Neural progenitor cell (in vitro differentiated cells): Measurements from ENCODE around the gene ING3. TPM values are rescaled to one million over a fixed set of nuclear protein-coding genes. Genes with fewer than 3 reads are reported as not detected.

Experiments
- DNase-seq: peaks from one replicate; pipeline ENCODE4 v3.0.0-alpha.2; 2016; ENCODE audit warnings: low spot score
- H2AFZ ChIP-seq: fragments of 200-600 bp; sonication (generic); replicated peaks from 2 replicates; pipeline ENCODE4 v1.6.1; 2016; ENCODE audit warnings: antibody characterized with exemption
- H3F3A ChIP-seq: fragments of 200-600 bp; sonication (generic); 2 replicates; pipeline ENCODE4 v1.6.1; 2016; ENCODE audit warnings: antibody characterized with exemption, low read depth
- H3K27ac ChIP-seq: fragments of 200-600 bp; sonication (generic); 2 replicates; pipeline ENCODE4 v1.5.1; 2016; ENCODE audit warnings: mild to moderate bottlenecking
- H3K27me3 ChIP-seq: fragments of 200-600 bp; sonication (generic); 2 replicates; pipeline ENCODE4 v1.6.1; 2016; ENCODE audit warnings: mild to moderate bottlenecking, moderate library complexity
- H3K36me3 ChIP-seq: fragments of 200-600 bp; sonication (generic); 2 replicates; pipeline ENCODE4 v1.5.1; 2016
- H3K4me1 ChIP-seq: fragments of 200-600 bp; sonication (generic); 2 replicates; pipeline ENCODE4 v1.6.1; 2016; ENCODE audit warnings: mixed run types
- H3K4me2 ChIP-seq: fragments of 200-600 bp; sonication (generic); 2 replicates; pipeline ENCODE4 v1.6.1; 2016
- H3K4me3 ChIP-seq: fragments of 200-600 bp; sonication (generic); 2 replicates; pipeline ENCODE4 v1.5.1; 2016
- H3K79me2 ChIP-seq: fragments of 200-600 bp; sonication (generic); 2 replicates; pipeline ENCODE4 v1.6.1; 2016; ENCODE audit warnings: low read depth
- H3K9ac ChIP-seq: fragments of 200-600 bp; sonication (generic); 2 replicates; pipeline ENCODE4 v1.6.1; 2016
- H3K9me3 ChIP-seq: fragments of 200-600 bp; sonication (generic); 2 replicates; pipeline ENCODE4 v1.5.1; 2016; ENCODE audit warnings: low read depth
- H4K20me1 ChIP-seq: fragments of 200-600 bp; sonication (generic); 2 replicates; pipeline ENCODE4 v1.6.1; 2016; ENCODE audit warnings: low read depth
- H3K27ac Mint-ChIP-seq: 3 replicates; pipeline ENCODE4 v1.8.0; 2021; ENCODE audit warnings: mixed read lengths
- H3K27me3 Mint-ChIP-seq: 2 replicates; pipeline ENCODE4 v1.8.0; 2022; ENCODE audit warnings: low read depth, mild to moderate bottlenecking, inconsistent platforms, moderate library complexity, mixed read lengths; ENCODE audit not compliant: insufficient read depth
- H3K36me3 Mint-ChIP-seq: 3 replicates; pipeline ENCODE4 v1.8.0; 2021; ENCODE audit warnings: mixed read lengths
- H3K4me1 Mint-ChIP-seq: 3 replicates; pipeline ENCODE4 v1.8.0; 2021; ENCODE audit warnings: mixed read lengths
- H3K4me3 Mint-ChIP-seq: 3 replicates; pipeline ENCODE4 v1.8.0; 2021; ENCODE audit warnings: mild to moderate bottlenecking, moderate library complexity, mixed read lengths
- H3K9me3 Mint-ChIP-seq: 3 replicates; pipeline ENCODE4 v1.8.0; 2020; ENCODE audit warnings: mixed read lengths
- EZH2 ChIP-seq: fragments of 200-600 bp; sonication (generic); IDR thresholded peaks from 2 replicates; pipeline ENCODE4 v1.6.1; 2017; ENCODE audit warnings: antibody characterized with exemption, mild to moderate bottlenecking, moderate library complexity
- EZH2phosphoT487 ChIP-seq: fragments of 200-600 bp; sonication (generic); IDR thresholded peaks from 2 replicates; pipeline ENCODE4 v1.6.1; 2017; ENCODE audit warnings: antibody characterized with exemption
- total RNA-seq: library from RNA; depleted of rRNA; stranded (reverse); fragments of >200 nt; gene quantifications from 2 replicates; pipeline ENCODE4 v1.2.3, GENCODE V29; 2015; ENCODE audit warnings: low replicate concordance
- TF ChIP-seq, protein P1 (sequence below): fragments of 200-600 bp; sonication (generic); IDR thresholded peaks from 2 replicates; pipeline ENCODE4 v1.5.1; 2017; ENCODE audit warnings: antibody characterized with exemption, mild to moderate bottlenecking

ING3 gene
- total RNA-seq, 1 donor from 2014 or later, result 32.0 TPM

DNA sequence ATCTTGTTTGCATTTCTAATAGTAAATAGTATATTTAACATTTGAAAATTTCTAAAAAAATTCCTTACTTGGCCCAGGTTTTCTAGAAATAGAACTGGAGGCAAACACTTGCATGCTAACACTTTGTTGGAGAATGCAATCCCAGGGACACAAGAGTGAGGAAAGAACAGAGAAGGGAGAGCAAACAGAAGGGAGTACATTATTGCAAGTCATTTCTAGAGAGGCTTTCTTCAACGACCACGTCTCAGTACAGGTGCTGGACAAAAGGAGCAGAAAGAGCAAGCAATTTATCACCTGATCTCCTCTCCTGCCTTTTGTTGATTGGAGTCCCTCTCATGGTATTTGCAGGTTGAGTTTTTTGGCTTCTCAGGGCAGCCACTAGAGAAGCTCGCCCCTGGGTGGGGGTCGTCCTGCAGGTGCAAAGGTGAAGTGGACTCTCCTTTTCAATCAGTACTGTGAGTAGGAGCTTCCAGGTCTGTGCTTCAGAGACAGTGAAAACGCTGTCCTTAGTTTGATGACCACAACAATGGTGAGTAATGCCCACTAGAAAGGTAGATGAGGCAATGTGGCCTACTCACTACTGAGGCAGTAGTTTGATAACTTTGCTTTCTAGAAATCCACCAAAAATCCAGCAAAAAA, 43.1 kb downstream of the ING3 start:
- Histone ChIP-seq H3K4me2 (no peak overlapping the region), H4K20me1 (no peaks in the 10 kb centered on the region), H2AFZ (no peak overlapping the region), H3K27ac (no peak overlapping the region), H3K79me2 (no peaks in the 10 kb centered on the region), H3K27me3 (peaks cover 29% of the 10 kb centered on the region), H3K4me1 (peaks cover 2% of the 10 kb centered on the region), H3K9me3 (no peaks in the 10 kb centered on the region), H3F3A (no peaks in the 10 kb centered on the region), H3K4me3 (no peak overlapping the region), H3K36me3 (no peaks in the 10 kb centered on the region), H3K9ac (no peak overlapping the region)
- H3K27ac Mint-ChIP-seq, result no peak overlapping the region
- H3K4me3 Mint-ChIP-seq, result no peak overlapping the region
- H3K4me1 Mint-ChIP-seq, result peaks cover 6% of the 10 kb centered on the region
- H3K27me3 Mint-ChIP-seq, result peaks cover 4% of the 10 kb centered on the region
- no peaks in the 10 kb centered on the region for H3K36me3 Mint-ChIP-seq
- no peaks in the 10 kb centered on the region for H3K9me3 Mint-ChIP-seq
- TF ChIP-seq EZH2phosphoT487 (no peak), EZH2 (no peak)
- TF ChIP-seq, protein P1, sequence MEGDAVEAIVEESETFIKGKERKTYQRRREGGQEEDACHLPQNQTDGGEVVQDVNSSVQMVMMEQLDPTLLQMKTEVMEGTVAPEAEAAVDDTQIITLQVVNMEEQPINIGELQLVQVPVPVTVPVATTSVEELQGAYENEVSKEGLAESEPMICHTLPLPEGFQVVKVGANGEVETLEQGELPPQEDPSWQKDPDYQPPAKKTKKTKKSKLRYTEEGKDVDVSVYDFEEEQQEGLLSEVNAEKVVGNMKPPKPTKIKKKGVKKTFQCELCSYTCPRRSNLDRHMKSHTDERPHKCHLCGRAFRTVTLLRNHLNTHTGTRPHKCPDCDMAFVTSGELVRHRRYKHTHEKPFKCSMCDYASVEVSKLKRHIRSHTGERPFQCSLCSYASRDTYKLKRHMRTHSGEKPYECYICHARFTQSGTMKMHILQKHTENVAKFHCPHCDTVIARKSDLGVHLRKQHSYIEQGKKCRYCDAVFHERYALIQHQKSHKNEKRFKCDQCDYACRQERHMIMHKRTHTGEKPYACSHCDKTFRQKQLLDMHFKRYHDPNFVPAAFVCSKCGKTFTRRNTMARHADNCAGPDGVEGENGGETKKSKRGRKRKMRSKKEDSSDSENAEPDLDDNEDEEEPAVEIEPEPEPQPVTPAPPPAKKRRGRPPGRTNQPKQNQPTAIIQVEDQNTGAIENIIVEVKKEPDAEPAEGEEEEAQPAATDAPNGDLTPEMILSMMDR, result no peak
- DNase-seq, result no peak

DNA sequence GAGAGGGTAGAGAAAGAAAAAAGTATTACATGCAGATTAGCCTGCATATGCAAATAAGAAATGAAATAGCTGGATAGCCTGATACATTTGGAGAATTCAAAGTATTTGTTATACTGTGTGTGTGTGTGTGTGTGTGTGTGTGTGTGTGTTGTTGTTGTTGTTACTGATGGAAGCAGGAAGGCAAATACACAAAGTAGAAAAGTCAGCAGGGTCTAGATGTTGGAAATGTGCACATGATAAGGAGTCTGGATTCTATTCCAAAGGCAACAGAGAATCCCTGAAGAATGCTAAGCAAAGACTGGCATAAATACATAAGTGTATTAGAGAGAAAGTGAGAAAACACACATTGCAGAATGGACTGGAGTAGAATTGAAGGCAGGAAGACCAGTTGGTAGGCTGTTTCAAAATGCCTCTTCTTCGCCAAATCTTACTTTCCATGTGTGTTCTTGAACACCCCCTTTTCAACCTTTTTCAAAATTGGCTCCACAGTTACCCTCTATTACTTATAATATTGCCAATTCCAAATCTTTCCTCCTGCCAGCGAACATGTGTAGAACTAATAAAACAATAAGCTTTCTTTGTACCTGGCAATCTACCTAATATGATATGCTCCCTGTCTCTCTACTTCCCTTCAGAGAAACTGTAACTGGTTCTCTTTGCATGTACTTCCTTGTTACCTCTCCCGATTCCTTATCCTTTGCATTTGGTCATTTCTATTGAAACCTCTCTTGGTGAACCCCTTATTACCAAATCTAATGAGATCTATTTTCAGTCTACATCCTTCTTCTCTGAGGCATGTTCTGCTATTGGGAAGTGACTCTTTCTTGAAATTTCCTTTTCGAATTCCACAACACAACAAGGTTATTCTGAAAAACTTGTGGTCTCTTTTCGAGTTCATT, 44.2 kb downstream of the ING3 start:
- H3K27ac Mint-ChIP-seq, result no peak overlapping the region
- Histone ChIP-seq H3K4me1 (no peaks in the 10 kb centered on the region), H3K27me3 (peaks cover 18% of the 10 kb centered on the region), H3K36me3 (no peaks in the 10 kb centered on the region), H3K9ac (no peak overlapping the region), H4K20me1 (no peaks in the 10 kb centered on the region), H3K4me3 (no peak overlapping the region), H3K27ac (no peak overlapping the region), H3K79me2 (no peaks in the 10 kb centered on the region), H3K9me3 (no peaks in the 10 kb centered on the region), H3F3A (no peaks in the 10 kb centered on the region), H2AFZ (no peak overlapping the region), H3K4me2 (no peak overlapping the region)
- no peak overlapping the region for H3K4me3 Mint-ChIP-seq
- H3K36me3 Mint-ChIP-seq, result no peaks in the 10 kb centered on the region
- H3K9me3 Mint-ChIP-seq, result no peaks in the 10 kb centered on the region
- no peaks in the 10 kb centered on the region for H3K27me3 Mint-ChIP-seq
- H3K4me1 Mint-ChIP-seq, result no peaks in the 10 kb centered on the region
- no peak for DNase-seq
- TF ChIP-seq, protein P1, result no peak
- no peak for TF ChIP-seq EZH2phosphoT487

DNA sequence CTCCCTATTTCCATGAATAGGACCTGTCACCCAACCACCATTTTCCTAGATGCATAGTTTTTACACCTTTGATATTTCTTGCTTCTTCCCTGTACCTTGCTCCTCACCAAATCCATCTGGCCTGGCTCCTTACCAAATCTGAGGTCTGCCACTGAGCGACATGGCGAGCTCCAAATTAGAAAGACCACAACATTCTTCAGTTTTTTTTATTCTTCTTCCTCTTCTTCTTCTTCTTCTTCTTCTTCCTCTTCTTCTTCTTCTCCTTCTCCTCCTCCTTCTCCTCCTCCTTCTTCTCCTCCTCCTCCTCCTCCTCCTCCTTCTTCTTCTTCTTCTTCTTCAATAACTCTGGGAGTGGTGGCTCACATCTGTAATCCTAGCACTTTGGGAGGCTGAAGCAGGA, 45.1 kb downstream of the ING3 start:
- no peak overlapping the region for H3K27ac Mint-ChIP-seq
- H3K4me1 Mint-ChIP-seq, result no peaks in the 10 kb centered on the region
- no peak for DNase-seq
- H3K9me3 Mint-ChIP-seq, result no peaks in the 10 kb centered on the region
- H3K4me3 Mint-ChIP-seq, result no peak overlapping the region
- Histone ChIP-seq H4K20me1 (no peaks in the 10 kb centered on the region), H3K9ac (no peak overlapping the region), H3F3A (no peaks in the 10 kb centered on the region), H3K79me2 (no peaks in the 10 kb centered on the region), H3K27me3 (peaks cover 9% of the 10 kb centered on the region), H2AFZ (no peak overlapping the region), H3K4me1 (no peaks in the 10 kb centered on the region), H3K36me3 (no peaks in the 10 kb centered on the region), H3K4me2 (no peak overlapping the region), H3K27ac (no peak overlapping the region), H3K4me3 (no peak overlapping the region), H3K9me3 (no peaks in the 10 kb centered on the region)
- H3K27me3 Mint-ChIP-seq, result no peaks in the 10 kb centered on the region
- H3K36me3 Mint-ChIP-seq, result no peaks in the 10 kb centered on the region
- no peak for TF ChIP-seq EZH2
